Measurements from ENCODE around the gene PI4K2B. TPM values are rescaled to one million over a fixed set of nuclear protein-coding genes. Genes with fewer than 3 reads are reported as not detected.

The PI4K2B gene
- total RNA-seq, 1 experiment from 2014 or later: 22.2 TPM

- Histone ChIP-seq H3K4me3 (no peak overlapping the region), H3K27me3 (no peaks in the 10 kb centered on the region), H3K9me3 (no peaks in the 10 kb centered on the region), H3K36me3 (no peaks in the 10 kb centered on the region)
- DNase-seq: no peak
Measured at GRCh38 chr4:25284466-25284865, 50.6 kb downstream of the PI4K2B start.

- no peak for DNase-seq
- no peak overlapping the region for H3K4me3 ChIP-seq
Measured at GRCh38 chr4:25290490-25291067, 56.7 kb downstream of the PI4K2B start.

DNA sequence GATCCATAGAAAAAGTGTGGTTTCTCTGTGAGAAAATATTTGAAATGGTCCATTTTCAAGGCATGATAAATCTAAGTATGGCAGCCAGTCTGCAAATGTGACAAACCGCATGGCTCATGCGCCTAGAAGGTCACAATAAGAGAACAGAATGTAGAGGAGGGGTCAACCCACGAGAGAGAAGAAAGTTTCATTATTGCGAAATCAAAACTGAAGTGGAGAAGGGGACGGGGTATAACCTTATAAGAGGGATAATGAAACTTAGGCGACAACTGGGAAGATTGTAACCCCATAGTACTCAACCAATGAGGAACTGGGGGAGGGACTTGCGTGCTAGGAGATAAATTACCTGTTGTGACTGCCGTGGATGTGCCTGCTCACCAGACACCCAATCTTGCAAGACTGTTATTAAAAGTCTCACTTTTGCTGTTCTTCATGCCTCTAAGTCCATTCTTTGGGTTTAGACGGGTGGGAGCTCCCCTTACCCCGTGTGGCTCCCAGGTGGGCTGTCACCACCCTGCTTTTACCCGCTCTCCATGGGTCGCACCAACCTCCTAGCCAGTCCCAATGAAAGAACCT lies 57.4 kb downstream of the PI4K2B start:
- Histone ChIP-seq H3K36me3 (no peaks in the 10 kb centered on the region), H3K9me3 (no peaks in the 10 kb centered on the region), H3K27me3 (no peaks in the 10 kb centered on the region), H3K4me3 (no peak overlapping the region)
- no peak for DNase-seq

More at GRCh38 chr4:25290490-25291067, 56.7 kb downstream of the PI4K2B start:
- Histone ChIP-seq H3K9me3 (no peaks in the 10 kb centered on the region), H3K27me3 (no peaks in the 10 kb centered on the region), H3K36me3 (no peaks in the 10 kb centered on the region)

- Histone ChIP-seq H3K36me3 (no peaks in the 10 kb centered on the region), H3K27me3 (no peaks in the 10 kb centered on the region), H3K9me3 (no peaks in the 10 kb centered on the region), H3K4me3 (no peak overlapping the region)
- DNase-seq: no peak
Measured at GRCh38 chr4:25297528-25298242, 63.9 kb downstream of the PI4K2B start.

DNA sequence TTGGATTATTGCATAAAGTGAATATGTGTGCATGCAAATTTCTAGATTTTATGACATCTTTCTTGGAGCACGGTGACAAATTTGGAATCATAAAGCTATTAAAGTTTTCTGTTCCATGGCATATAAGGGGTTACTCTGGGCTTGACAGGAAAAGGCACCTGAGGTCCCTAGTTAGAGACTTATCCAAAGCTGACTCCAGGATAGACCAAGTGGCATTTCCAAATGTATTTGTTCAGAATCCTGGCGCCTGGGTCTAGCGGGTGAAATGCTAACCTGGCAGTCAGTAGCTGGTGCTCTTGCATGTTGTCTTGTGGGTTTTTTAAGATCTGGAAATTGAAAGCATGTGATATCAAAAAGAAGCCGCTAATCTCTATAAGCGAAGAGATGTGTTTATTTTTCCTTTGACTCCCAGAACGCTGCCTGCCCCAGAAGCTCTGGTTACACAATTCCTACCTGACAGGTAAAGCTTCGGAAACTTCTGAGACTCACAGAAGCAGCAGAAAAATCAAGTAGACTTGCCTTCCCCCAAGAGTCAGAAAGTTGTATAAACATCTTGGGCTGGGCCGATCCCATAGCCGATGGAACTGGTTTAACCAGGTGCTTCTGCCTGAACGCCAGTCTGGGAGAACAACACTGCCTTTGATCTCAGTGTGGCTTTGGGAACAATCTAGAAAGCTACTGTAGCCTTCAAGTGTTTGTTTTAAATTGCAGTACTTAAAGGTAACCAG lies 65.8 kb downstream of the PI4K2B start:
- H3K4me3 ChIP-seq: no peak overlapping the region

DNA sequence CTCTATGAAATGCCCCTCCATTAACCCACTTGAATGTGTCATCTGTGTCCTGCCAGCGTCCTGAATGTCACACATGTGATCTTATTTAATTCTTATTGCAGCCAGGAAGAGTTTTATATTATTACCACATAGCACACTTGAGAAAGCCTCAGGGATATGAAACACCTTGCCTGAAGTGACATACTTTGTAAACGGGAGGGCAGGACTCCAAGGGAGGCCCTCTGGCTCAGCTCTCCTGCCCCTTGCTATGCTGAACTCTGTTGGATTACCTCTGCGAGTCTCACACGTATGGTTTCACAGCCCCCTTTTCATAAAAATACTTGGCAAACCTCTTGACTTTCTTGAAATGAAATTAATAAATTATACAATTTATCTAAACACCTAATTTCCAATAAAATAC lies 67.6 kb downstream of the PI4K2B start:
- Histone ChIP-seq H3K27me3 (no peaks in the 10 kb centered on the region), H3K9me3 (no peaks in the 10 kb centered on the region)

More for the DNA sequence above, 65.8 kb downstream of the PI4K2B start:
- DNase-seq: no peak
- H3K36me3 ChIP-seq: no peaks in the 10 kb centered on the region
- H3K27me3 ChIP-seq: no peaks in the 10 kb centered on the region
- no peaks in the 10 kb centered on the region for H3K9me3 ChIP-seq

GRCh38 chr4:25302626-25303025 lies 68.8 kb downstream of the PI4K2B start:
- Histone ChIP-seq H3K4me3 (no peak overlapping the region), H3K27me3 (no peaks in the 10 kb centered on the region), H3K36me3 (no peaks in the 10 kb centered on the region), H3K9me3 (no peaks in the 10 kb centered on the region)
- DNase-seq: no peak

More for the DNA sequence above, 67.6 kb downstream of the PI4K2B start:
- no peaks in the 10 kb centered on the region for H3K36me3 ChIP-seq
- DNase-seq: no peak
- no peak overlapping the region for H3K4me3 ChIP-seq

DNA sequence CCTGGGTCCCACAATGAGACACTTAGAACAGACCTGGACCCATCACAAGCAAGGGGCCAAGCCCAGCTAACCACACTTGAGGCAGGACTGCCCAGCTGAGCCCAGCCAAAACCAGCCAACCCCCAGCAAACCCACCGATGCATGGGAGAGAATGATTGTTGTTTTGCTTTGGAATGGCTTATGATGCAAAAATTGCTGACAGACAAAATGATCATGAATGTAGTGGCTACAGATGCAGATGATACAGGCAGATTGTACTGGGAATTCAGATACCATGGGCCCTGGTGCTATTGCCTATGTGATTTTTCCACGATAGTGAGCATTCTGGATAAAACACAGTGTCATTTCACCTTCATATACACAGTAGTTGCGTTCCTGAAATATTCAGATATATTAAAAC lies 69.7 kb downstream of the PI4K2B start:
- Histone ChIP-seq H3K27me3 (no peaks in the 10 kb centered on the region), H3K9me3 (no peaks in the 10 kb centered on the region), H3K4me3 (no peak overlapping the region), H3K36me3 (no peaks in the 10 kb centered on the region)
- DNase-seq: no peak

DNA sequence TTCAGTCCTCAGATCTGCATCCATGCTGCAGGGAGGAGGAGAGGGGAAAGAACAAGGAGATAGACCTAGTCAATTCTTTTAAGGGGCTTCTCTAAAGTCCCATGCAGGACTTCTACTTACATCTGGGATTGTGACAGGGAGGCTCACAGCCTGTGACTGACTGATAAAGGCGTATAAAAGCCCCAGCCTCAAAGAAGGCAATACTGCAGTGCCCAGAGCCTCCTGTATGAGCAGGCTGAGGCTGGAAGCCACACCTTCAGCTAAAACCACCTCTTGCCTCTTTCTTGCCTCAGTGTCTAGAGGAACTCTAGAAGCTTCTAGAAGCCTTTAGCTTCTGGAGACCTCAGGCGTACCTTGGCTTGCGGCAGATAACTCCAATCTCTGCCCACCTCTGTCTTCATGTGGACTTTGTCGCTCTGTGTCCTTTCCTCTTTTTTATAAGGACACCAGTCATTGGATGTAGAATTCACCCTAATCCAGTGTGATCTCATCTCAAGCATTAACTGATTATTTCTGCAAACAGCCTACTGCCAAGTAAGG lies 72.8 kb downstream of the PI4K2B start:
- no peak for DNase-seq
- no peaks in the 10 kb centered on the region for H3K9me3 ChIP-seq
- no peak overlapping the region for H3K4me3 ChIP-seq
- H3K36me3 ChIP-seq: no peaks in the 10 kb centered on the region
- H3K27me3 ChIP-seq: no peaks in the 10 kb centered on the region

DNA sequence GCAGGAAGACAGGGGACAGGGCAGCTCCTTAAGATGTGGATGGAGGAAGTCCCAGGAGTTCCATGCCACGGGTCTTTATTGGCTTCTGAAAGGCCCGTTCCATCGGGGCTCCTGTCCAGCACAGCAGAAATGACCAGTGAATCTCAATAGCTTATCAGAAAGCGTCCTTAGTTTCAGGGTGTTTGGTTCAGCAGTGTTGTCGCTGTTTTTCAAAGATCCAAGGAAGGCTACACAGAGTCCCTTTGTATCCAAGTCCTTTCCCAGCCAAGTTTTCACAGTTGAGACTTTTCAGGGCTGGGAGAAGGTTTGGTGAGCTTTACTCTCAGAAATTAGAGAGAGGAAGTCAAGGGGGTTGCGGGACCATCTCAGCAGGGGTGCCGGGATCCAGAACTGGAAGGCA lies 73.8 kb downstream of the PI4K2B start:
- H3K27me3 ChIP-seq: no peaks in the 10 kb centered on the region
- no peak for DNase-seq
- H3K4me3 ChIP-seq: no peak overlapping the region
- no peaks in the 10 kb centered on the region for H3K9me3 ChIP-seq
- H3K36me3 ChIP-seq: no peaks in the 10 kb centered on the region

GRCh38 chr4:25308306-25308705 lies 74.5 kb downstream of the PI4K2B start:
- Histone ChIP-seq H3K27me3 (no peaks in the 10 kb centered on the region), H3K9me3 (no peaks in the 10 kb centered on the region), H3K36me3 (no peaks in the 10 kb centered on the region), H3K4me3 (no peak overlapping the region)
- no peak for DNase-seq

GRCh38 chr4:25308761-25309160 lies 74.9 kb downstream of the PI4K2B start:
- no peaks in the 10 kb centered on the region for H3K27me3 ChIP-seq
- H3K4me3 ChIP-seq: no peak overlapping the region
- no peaks in the 10 kb centered on the region for H3K9me3 ChIP-seq
- no peak for DNase-seq
- no peaks in the 10 kb centered on the region for H3K36me3 ChIP-seq

- Histone ChIP-seq H3K27me3 (no peaks in the 10 kb centered on the region), H3K4me3 (no peak overlapping the region), H3K36me3 (no peaks in the 10 kb centered on the region), H3K9me3 (no peaks in the 10 kb centered on the region)
- DNase-seq: no peak
Measured at GRCh38 chr4:25310066-25310802, 76.4 kb downstream of the PI4K2B start.

DNA sequence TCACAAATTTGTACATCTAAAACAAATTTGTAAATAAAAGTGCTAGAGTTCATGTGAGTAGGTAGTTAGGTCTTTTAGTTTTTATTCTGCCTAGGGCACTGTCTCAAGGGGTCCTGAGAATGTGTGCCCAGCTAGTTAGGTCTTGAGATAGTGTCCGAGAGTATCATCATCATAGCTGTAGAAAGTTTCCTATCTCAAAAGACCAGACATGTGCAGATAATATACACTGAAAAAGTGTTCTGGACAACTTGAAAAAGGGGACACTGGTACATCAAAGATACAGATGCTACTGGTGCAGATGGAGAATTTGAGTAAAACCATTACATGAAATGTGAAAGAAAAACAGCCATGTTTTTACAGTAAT lies 77.0 kb downstream of the PI4K2B start:
- Histone ChIP-seq H3K9me3 (no peaks in the 10 kb centered on the region), H3K4me3 (no peak overlapping the region), H3K36me3 (no peaks in the 10 kb centered on the region), H3K27me3 (no peaks in the 10 kb centered on the region)
- no peak for DNase-seq

DNA sequence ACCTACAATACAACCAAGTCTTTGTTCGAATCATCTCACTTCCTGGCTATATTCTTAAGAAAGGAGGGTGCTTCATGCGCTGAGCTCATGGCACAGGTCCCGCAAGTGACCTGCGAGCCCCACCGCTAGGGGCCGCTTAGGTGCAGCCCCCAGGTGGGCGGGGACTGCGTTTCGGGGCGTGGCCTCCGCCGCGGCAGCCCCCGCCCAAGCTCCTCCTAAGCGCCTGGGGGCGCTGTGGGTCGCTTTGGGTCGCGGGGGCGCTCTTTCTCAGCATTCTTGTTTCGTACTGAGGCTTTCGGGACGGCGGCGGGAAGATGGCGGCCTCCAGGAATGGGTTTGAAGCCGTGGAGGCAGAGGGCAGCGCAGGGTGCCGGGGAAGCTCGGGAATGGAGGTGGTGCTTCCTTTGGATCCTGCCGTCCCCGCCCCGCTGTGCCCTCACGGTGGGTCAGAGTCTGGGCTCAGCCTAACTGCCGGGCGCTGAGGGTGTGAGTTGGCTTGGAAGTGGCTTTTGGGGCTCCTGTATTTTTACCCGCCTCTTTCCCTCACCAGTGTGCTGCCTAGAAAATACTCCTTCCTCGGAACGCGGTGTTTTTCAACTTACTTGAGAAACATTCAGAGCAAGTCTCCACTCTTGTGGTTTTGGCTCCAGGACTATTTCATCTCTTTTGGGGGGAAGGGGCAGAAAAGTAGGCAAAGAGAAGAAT lies 78.8 kb downstream of the PI4K2B start, which contains the start of gene ZCCHC4:
ZCCHC4 (plus strand) TSS at position 279 of the 705 bp plus-strand sequence; CDS start at position 315, 36 bp downstream.
- no peaks in the 10 kb centered on the region for H3K27me3 ChIP-seq
- H3K9me3 ChIP-seq: no peaks in the 10 kb centered on the region
- H3K36me3 ChIP-seq: no peaks in the 10 kb centered on the region
- H3K4me3 ChIP-seq: peak within 1 kb of the TSS; percentile 86
- peak; percentile 74 for DNase-seq

Data from MG63 (cell line).